ENCODE data around the gene TRAF4.
A peak's percentile ranks its signal among the peaks of the same experiment; 100 is the strongest.

Gene TRAF4

GRCh38 chr17:28743243-28744103 is at the start of gene TRAF4:
Gene TRAF4, plus strand, starts transcription at chr17:28744011. Its CDS starts 102 bp downstream, at chr17:28744113.
- peak; percentile 88 for DNase-seq

GRCh38 chr17:28698253-28698941 is 45.4 kb upstream of the TRAF4 start:
- no peak for DNase-seq

- no peak for DNase-seq
Observed at GRCh38 chr17:28700278-28700677, 43.5 kb upstream of the TRAF4 start.

GRCh38 chr17:28700830-28701492 is 42.9 kb upstream of the TRAF4 start:
- DNase-seq, result no peak

DNA sequence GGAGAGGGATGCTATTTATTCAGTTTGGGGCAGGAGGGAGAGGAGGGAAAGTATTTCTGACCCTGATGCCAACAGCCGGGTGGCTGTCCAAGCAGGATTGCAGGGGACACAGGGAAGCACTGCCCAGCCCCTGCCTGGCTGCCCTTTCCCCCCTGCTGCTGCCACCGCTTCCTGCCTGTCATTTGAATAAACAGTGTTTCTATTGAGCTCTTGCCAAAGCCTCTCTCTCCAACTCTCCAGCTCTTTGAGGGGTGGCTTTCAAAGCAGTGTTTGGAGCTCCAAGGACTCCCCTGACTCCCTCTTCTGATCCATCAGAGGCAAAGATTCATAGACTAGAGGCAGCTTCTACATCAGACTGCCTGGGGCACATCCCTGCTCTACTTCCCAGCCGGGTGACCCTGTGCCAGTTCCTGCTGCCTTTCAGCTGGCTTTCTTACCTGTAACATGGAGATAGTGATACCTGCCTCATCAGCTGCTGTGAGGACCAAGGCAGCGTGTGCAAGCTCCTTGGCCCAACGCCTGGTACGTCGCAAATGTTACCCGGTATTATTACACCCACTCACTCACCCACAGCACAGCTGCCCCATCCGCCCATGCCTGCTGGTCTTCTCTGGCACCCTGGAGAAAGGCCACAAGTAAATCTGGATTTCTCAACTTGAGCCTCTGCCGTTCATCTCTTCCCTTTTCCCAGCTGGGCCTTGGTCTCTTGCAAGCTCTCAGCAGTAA is 41.6 kb upstream of the TRAF4 start:
- no peak for DNase-seq

- DNase-seq, result no peak
Observed at GRCh38 chr17:28702752-28703150, 41.1 kb upstream of the TRAF4 start.

DNA sequence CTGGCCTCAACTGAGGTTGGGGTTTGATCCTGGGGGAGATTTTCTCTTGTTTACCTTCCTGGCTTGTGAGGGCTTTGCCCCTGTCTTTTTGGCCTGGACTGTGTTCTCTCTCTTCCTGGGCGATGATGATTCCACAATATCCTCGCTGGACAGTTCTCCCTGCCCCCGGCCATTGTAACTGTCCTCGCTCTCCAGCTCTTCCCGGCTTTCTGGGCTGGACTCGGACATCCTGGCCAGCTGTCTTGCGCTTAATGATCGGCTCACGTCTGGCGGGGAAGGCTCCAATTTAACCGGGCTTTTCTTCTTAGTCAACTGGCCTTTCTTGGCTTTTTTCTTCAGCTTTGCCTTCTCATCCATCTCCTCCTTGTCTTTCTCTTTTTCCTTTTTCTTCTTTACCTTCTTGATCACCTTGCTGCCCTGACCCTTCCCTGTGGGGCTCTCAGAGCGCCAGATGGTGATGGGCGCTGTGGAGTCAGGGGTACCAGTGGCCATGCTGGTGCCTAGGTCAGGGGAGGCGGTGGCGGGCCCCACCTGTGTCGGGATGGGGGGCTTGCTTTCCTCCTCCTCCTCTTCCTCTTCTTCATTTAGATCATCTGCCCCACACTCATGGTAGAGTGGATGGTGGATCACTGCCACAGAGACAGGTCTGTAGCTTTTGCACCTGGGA is 40.1 kb upstream of the TRAF4 start:
- no peak for DNase-seq

GRCh38 chr17:28704219-28704858 is 39.5 kb upstream of the TRAF4 start:
- DNase-seq, result no peak

- DNase-seq, result no peak
Observed at GRCh38 chr17:28705074-28705659, 38.6 kb upstream of the TRAF4 start.

DNA sequence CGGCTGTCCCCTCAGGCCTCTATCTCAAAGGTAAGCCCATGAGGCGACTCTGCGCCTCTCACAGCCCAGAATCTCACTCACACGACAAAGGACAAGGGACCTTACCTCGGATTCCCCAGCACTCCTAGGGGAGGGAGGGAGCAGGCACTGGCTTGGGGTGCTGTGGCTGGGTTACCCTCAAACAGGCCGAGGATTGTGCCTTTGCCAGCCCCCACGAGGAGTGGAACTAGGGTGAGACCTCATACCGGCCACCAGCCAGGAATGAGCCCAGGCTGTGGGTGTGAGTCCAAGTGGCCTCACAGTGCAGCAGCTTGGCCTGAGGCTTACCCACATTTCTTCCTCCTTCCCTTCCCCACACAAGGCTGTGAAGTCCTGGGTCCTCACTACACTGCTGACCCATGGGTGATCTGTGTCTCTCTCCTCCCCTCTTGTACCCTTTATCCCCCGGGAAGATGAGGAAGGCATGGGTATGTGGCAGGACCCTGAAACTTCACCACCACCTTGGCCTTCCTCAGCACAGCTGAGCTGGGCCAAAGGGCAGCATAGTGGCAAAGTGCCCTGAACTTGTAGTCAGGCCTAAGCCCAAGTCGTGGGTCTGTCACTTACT is 38.0 kb upstream of the TRAF4 start:
- no peak for DNase-seq

GRCh38 chr17:28706471-28707338 is 37.1 kb upstream of the TRAF4 start:
- no peak for DNase-seq

DNA sequence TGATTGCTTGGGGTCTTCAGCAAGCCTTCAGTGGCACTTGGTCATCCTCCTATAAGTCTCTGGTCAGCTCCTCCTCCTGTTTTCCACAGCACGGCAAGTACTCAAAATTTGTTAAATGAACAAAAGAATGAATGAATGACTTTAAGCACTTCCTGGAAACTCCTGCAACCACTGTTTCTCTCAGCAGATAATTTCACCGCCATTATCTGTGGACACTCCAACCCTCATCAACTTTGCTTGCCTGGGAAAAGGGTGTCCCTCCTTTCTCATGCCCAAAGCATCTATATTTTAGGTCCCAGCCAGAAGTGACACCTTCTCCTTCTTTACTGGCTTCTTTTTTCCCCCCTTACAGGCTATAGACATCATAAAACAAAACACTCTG is 36.5 kb upstream of the TRAF4 start:
- no peak for DNase-seq

GRCh38 chr17:28710861-28711722 is 32.7 kb upstream of the TRAF4 start:
- peak; percentile 97 for DNase-seq

DNA sequence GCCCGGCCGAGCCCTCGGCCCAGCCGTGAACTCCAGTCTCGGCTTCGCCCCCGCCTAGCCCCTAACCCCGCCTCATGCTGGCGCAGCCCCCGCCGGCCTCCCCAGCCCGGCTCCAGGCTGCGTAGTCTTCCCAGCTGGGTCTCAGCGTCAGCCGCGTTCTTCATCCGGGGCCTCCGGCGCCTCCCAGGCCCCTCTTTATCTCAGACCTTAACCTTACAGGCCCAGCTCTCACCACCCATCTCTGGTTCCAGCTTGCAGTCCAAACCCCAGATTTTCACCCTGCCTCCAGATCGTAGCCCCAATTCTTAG is 32.1 kb upstream of the TRAF4 start, which contains the start of gene PROCA1:
PROCA1 (minus strand) TSS at position 166 of the 309 bp plus-strand sequence. CDS start 228 bp downstream, outside the sequence.
- peak; percentile 87 for DNase-seq

- DNase-seq, result peak; percentile 60
Observed at GRCh38 chr17:28712032-28712704, 31.6 kb upstream of the TRAF4 start.

GRCh38 chr17:28712705-28713415 is 31.0 kb upstream of the TRAF4 start:
- peak; percentile 25 for DNase-seq

- no peak for DNase-seq
Observed at GRCh38 chr17:28714281-28714680, 29.5 kb upstream of the TRAF4 start.

DNA sequence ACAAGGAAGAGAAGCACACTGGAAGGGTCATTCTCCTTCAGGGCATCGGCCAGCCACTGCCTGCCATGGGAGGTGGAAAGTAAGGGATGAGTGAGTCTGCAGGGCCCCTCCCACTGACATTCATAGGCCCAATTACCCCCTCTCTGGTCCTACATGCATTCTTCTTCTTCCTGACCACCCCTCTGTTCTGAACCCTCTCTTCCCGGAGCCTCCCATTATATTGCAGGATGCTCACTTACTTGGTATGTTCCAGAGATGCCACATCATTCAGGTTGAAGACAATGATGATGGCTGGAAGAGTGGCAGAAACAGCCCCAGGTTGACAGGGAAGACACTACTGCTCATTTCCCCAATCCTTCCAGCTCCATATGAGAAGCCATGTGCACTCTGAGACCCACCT is 28.6 kb upstream of the TRAF4 start:
- DNase-seq, result no peak
